Measurements from ENCODE around the gene RNASE13.

RNASE13 gene

GRCh38 chr14:20989787-20990600, 44.6 kb downstream of the RNASE13 start, which contains the start of gene METTL17 (continued):
- TF ChIP-seq ZNF670 (tag by site-specific recombination; IDR thresholded peaks at IDR 0.05; ENCODE audit: low read depth), result no peak
- no peak for TF ChIP-seq ZNF280C (tag by site-specific recombination; IDR thresholded peaks at IDR 0.05)
- TF ChIP-seq ZNF302 (tag by site-specific recombination; IDR thresholded peaks at IDR 0.05; ENCODE audit: low read depth), result no peak
- TF ChIP-seq ZNF777 (tag by site-specific recombination; IDR thresholded peaks at IDR 0.05; ENCODE audit: borderline replicate concordance), result no peak
- TF ChIP-seq ZNF10 (tag by site-specific recombination; IDR thresholded peaks at IDR 0.05), result no peak
- no peak for TF ChIP-seq ZNF146 (tag by site-specific recombination; IDR thresholded peaks at IDR 0.05)
- TF ChIP-seq ZNF423 (tag by site-specific recombination; IDR thresholded peaks at IDR 0.05), result no peak
- no peak for TF ChIP-seq ZNF791 (tag by site-specific recombination; IDR thresholded peaks at IDR 0.05)
- no peak for TF ChIP-seq FEZF1 (tag by site-specific recombination; IDR thresholded peaks at IDR 0.05)
- no peak for TF ChIP-seq ZNF391 (tag by site-specific recombination; IDR thresholded peaks at IDR 0.05; ENCODE audit: borderline replicate concordance, low read depth)
- no peak for TF ChIP-seq ZNF280D (tag by site-specific recombination; IDR thresholded peaks at IDR 0.05)
- TF ChIP-seq GLIS2 (tag by site-specific recombination; IDR thresholded peaks at IDR 0.05), result no peak
- no peak for TF ChIP-seq ZNF530 (tag by site-specific recombination; IDR thresholded peaks at IDR 0.05; ENCODE audit: low read depth)
- no peak for TF ChIP-seq ZNF148 (tag by site-specific recombination; IDR thresholded peaks at IDR 0.05; ENCODE audit: borderline replicate concordance)
- peak; percentile 74; the same call in 1 of the 2 replicates for TF ChIP-seq ZNF76 (tag by site-specific recombination; IDR thresholded peaks at IDR 0.05; ENCODE audit: borderline replicate concordance, low read depth)
- no peak for TF ChIP-seq ZNF624 (tag by site-specific recombination; IDR thresholded peaks at IDR 0.05)
- no peak for TF ChIP-seq PRDM2 (tag by site-specific recombination; IDR thresholded peaks at IDR 0.05; ENCODE audit: borderline replicate concordance)
- TF ChIP-seq ZBTB10 (tag by site-specific recombination; IDR thresholded peaks at IDR 0.05), result no peak
- TF ChIP-seq ZNF660 (tag by site-specific recombination; IDR thresholded peaks at IDR 0.05), result no peak
- no peak for TF ChIP-seq REPIN1 (tag by site-specific recombination; IDR thresholded peaks at IDR 0.05; ENCODE audit: low read depth)
- no peak for TF ChIP-seq ZNF701 (tag by site-specific recombination; IDR thresholded peaks at IDR 0.05)
- no peak for TF ChIP-seq OSR2 (tag by site-specific recombination; IDR thresholded peaks at IDR 0.05)
- no peak for TF ChIP-seq ZNF830 (tag by site-specific recombination; IDR thresholded peaks at IDR 0.05; ENCODE audit: low read depth)

All from HEK293 (cell line).